HEK293 (cell line): ENCODE results near the gene SVOP.

Source experiments
- CTCF ChIA-PET: fragments of 350-600 bp; formaldehyde crosslinking; extraction: SDS; loops from one replicate; lab custom pipeline; 2021; ENCODE audit warnings: antibody characterized with exemption; lab: Yijun Ruan, JAX
- POLR2A ChIA-PET: fragments of 300-600 bp; formaldehyde crosslinking; extraction: SDS; loops from one replicate; lab custom pipeline; 2020; ENCODE audit warnings: antibody characterized with exemption, inconsistent platforms; lab: Yijun Ruan, JAX
- H3K27ac ChIP-seq: fragments of 200-500 bp; sonication (Bioruptor generic); 2 replicates; pipeline ENCODE4 v1.5.1; 2014; ENCODE audit warnings: low read depth, low read length, control low read depth, inconsistent platforms; ENCODE audit errors: extremely low read depth
- H3K36me3 ChIP-seq, 2 experiments: fragments of 200-500 bp in 1 of 2; sonication (Bioruptor generic) in 1 of 2; 1 replicate in 1 of 2; 2 replicates in 1 of 2; pipeline ENCODE4 v1.5.1; 2014 to 2017; ENCODE audit warnings: inconsistent platforms in 2 of 2, low read length in 2 of 2; ENCODE audit not compliant: control insufficient read depth in 2 of 2, insufficient read depth in 1 of 2
- H3K4me1 ChIP-seq: fragments of 200-500 bp; sonication (Bioruptor generic); 2 replicates; pipeline ENCODE4 v1.5.1; 2014; ENCODE audit warnings: mild to moderate bottlenecking, low read length, inconsistent platforms; ENCODE audit not compliant: control insufficient read depth, insufficient read depth
- H3K4me3 ChIP-seq: 2 replicates; pipeline ENCODE4 v1.5.1; 2011; ENCODE audit warnings: low read depth, mild to moderate bottlenecking, control low read depth, low read length, moderate library complexity
- H3K9me3 ChIP-seq: fragments of 200-500 bp; sonication (Bioruptor generic); 2 replicates; pipeline ENCODE4 v1.5.1; 2014; ENCODE audit warnings: low read depth, low read length, inconsistent platforms; ENCODE audit not compliant: control insufficient read depth, insufficient read depth
- EGR2 ChIP-seq: fragments of 450-650 bp; formaldehyde crosslinking; IDR thresholded peaks from 2 replicates; pipeline ENCODE4 v1.5.1; 2016; ENCODE audit warnings: low read depth, missing biosample characterization, missing genetic modification characterization
- GLIS1 ChIP-seq: fragments of 450-650 bp; formaldehyde crosslinking; IDR thresholded peaks from 2 replicates; pipeline ENCODE4 v1.5.1; 2016; ENCODE audit warnings: missing biosample characterization, missing genetic modification characterization
- HOXD13 ChIP-seq: sonication (generic); formaldehyde crosslinking; IDR thresholded peaks from 2 replicates; pipeline ENCODE4 v1.8.0; 2022; ENCODE audit warnings: missing genetic modification reagents, borderline replicate concordance
- KLF10 ChIP-seq: fragments of 450-650 bp; IDR thresholded peaks from 2 replicates; pipeline ENCODE4 v1.5.1; 2018; ENCODE audit warnings: missing biosample characterization, mild to moderate bottlenecking, missing genetic modification characterization
- PATZ1 ChIP-seq: fragments of 450-650 bp; formaldehyde crosslinking; IDR thresholded peaks from 2 replicates; pipeline ENCODE4 v1.5.1; 2016; ENCODE audit warnings: missing biosample characterization, missing genetic modification characterization
- PRDM10 ChIP-seq: fragments of 450-650 bp; formaldehyde crosslinking; IDR thresholded peaks from 2 replicates; pipeline ENCODE4 v1.5.1; 2016; ENCODE audit warnings: missing biosample characterization, missing genetic modification characterization
- PRDM6 ChIP-seq: fragments of 450-650 bp; formaldehyde crosslinking; IDR thresholded peaks from 2 replicates; pipeline ENCODE4 v1.5.1; 2017; ENCODE audit warnings: missing biosample characterization, missing genetic modification characterization
- YY1 ChIP-seq: fragments of 450-650 bp; formaldehyde crosslinking; IDR thresholded peaks from 2 replicates; pipeline ENCODE4 v1.5.1; 2018; ENCODE audit warnings: missing biosample characterization, missing genetic modification characterization
- YY2 ChIP-seq: fragments of 450-650 bp; formaldehyde crosslinking; IDR thresholded peaks from 2 replicates; pipeline ENCODE4 v1.5.1; 2016; ENCODE audit warnings: missing biosample characterization, missing genetic modification characterization
- ZBTB11 ChIP-seq: fragments of 450-650 bp; formaldehyde crosslinking; conservative IDR thresholded peaks from 2 replicates; pipeline ENCODE4 v1.5.1; 2016; ENCODE audit warnings: low read depth, missing biosample characterization, missing genetic modification characterization
- ZBTB44 ChIP-seq: fragments of 450-650 bp; IDR thresholded peaks from 2 replicates; pipeline ENCODE4 v1.5.1; 2018; ENCODE audit warnings: missing biosample characterization, mild to moderate bottlenecking, missing genetic modification characterization
- ZBTB7A ChIP-seq: fragments of 450-650 bp; formaldehyde crosslinking; IDR thresholded peaks from 2 replicates; pipeline ENCODE4 v1.5.1; 2016; ENCODE audit warnings: low read depth, missing biosample characterization, missing genetic modification characterization
- ZIC2 ChIP-seq: fragments of 450-650 bp; formaldehyde crosslinking; IDR thresholded peaks from 2 replicates; pipeline ENCODE4 v1.5.1; 2016; ENCODE audit warnings: missing biosample characterization, missing genetic modification characterization
- ZNF2 ChIP-seq: fragments of 450-650 bp; formaldehyde crosslinking; IDR thresholded peaks from 2 replicates; pipeline ENCODE4 v1.5.1; 2016; ENCODE audit warnings: missing biosample characterization, missing genetic modification characterization
- ZNF341 ChIP-seq: fragments of 450-650 bp; formaldehyde crosslinking; IDR thresholded peaks from 2 replicates; pipeline ENCODE4; 2016; ENCODE audit warnings: low read depth, missing biosample characterization, missing genetic modification characterization
- ZNF449 ChIP-seq: fragments of 450-650 bp; formaldehyde crosslinking; IDR thresholded peaks from 2 replicates; pipeline ENCODE4 v1.5.1; 2017; ENCODE audit warnings: missing biosample characterization, mild to moderate bottlenecking, missing genetic modification characterization, moderate library complexity
- ZNF626 ChIP-seq: fragments of 450-650 bp; sonication (Bioruptor Pico); formaldehyde crosslinking; IDR thresholded peaks from 2 replicates; pipeline ENCODE4 v1.5.1; 2018; ENCODE audit warnings: missing biosample characterization, missing genetic modification characterization, inconsistent platforms
- ZNF785 ChIP-seq: fragments of 450-650 bp; formaldehyde crosslinking; IDR thresholded peaks from 2 replicates; pipeline ENCODE4 v1.5.1; 2016; ENCODE audit warnings: missing biosample characterization, missing genetic modification characterization

Gene SVOP

GRCh38 chr12:109020796-109021380, at the start of gene SVOP (continued):
- TF ChIP-seq ZNF449, result no peak
- no peak for TF ChIP-seq ZBTB7A (tag by site-specific recombination)
- 0 out of 2 replicates have a peak, but pooled peaks have one; percentile 22 for TF ChIP-seq ZIC2
- peak; percentile 82; the same call in 1 of the 2 replicates for TF ChIP-seq ZNF2 (tag by site-specific recombination)
- 0 out of 2 replicates have a peak, but pooled peaks have one; percentile 20 for TF ChIP-seq HOXD13 (CRISPR knock-in tag)
- TF ChIP-seq ZNF626 (tag by site-specific recombination), result no peak
- TF ChIP-seq YY1 (tag by site-specific recombination), result peak; percentile 65; the same call in 1 of the 2 replicates
- TF ChIP-seq ZNF785 (tag by site-specific recombination), result no peak; the same call in 1 of the 2 replicates

GRCh38 chr12:109069307-109070271, 48.7 kb upstream of the SVOP start:
- ChIA-PET CTCF (interaction anchor here (0.6 to 0.7 kb wide), 3 partner anchors 119 to 407 kb away, joined by 3 read pairs; no protein-coding TSS in a partner anchor), POLR2A (interaction anchor here (1.0 kb wide), 1 partner anchor 17 kb away, joined by 3 read pairs; the partner anchor contains the start of gene USP30)
- peaks cover 8 to 73% of the 10 kb centered on the region in 2 experiments for H3K36me3 ChIP-seq
- H3K27ac ChIP-seq, result no peak overlapping the region
- no peaks in the 10 kb centered on the region for H3K9me3 ChIP-seq
- H3K4me1 ChIP-seq, result no peaks in the 10 kb centered on the region
- H3K4me3 ChIP-seq, result no peak overlapping the region
- TF ChIP-seq ZBTB44 (tag by site-specific recombination) (0 out of 2 replicates have a peak, but pooled peaks have one; percentile 26), PRDM6 (tag by site-specific recombination) (peak; percentile 36; the same call in 1 of the 2 replicates), KLF10 (tag by site-specific recombination) (peak; percentile 71; the same call in 1 of the 2 replicates), YY2 (tag by site-specific recombination) (no peak), ZNF341 (tag by site-specific recombination) (peak; percentile 74), ZBTB11 (0 out of 2 replicates have a peak, but pooled peaks have one; percentile 15), ZIC2 (peak; percentile 67), EGR2 (tag by site-specific recombination) (no peak), GLIS1 (peak; percentile 38; the same call in 1 of the 2 replicates), PATZ1 (tag by site-specific recombination) (no peak), PRDM10 (tag by site-specific recombination) (no peak)
